GM12878 (cell line): Measurements from ENCODE around the gene TLNRD1. TPM values are rescaled to one million over a fixed set of nuclear protein-coding genes. Genes with fewer than 3 reads are reported as not detected.
A peak's percentile ranks its signal among the peaks of the same experiment; 100 is the strongest.

Source experiments
- ASH2L ChIP-seq: fragments of 300-600, 200-600 bp; sonication (generic); IDR thresholded peaks from 2 replicates; pipeline ENCODE4 v1.6.1; 2017; ENCODE audit warnings: low read depth, mild to moderate bottlenecking, borderline replicate concordance
- BCL11A ChIP-seq: IDR thresholded peaks from 2 replicates; pipeline ENCODE4 v1.6.1; 2011; ENCODE audit warnings: low read depth, low read length
- CEBPB ChIP-seq, 2 experiments: fragments of 150-350 bp in 1 of 2; IDR thresholded peaks; 2 replicates each; pipeline ENCODE4 v1.6.1; 2012 to 2014; ENCODE audit warnings: low read depth in 2 of 2, low read length in 2 of 2, borderline replicate concordance in 1 of 2, inconsistent platforms in 1 of 2
- CHD2 ChIP-seq: IDR thresholded peaks from 2 replicates; pipeline ENCODE4 v1.6.1; 2011; ENCODE audit warnings: low read depth, low read length, improper control_type of control experiment, borderline replicate concordance
- GATAD2B ChIP-seq: fragments of 450-650 bp; conservative IDR thresholded peaks from 2 replicates; pipeline ENCODE4 v1.6.1; 2017; ENCODE audit warnings: low read depth, mild to moderate bottlenecking, moderate library complexity
- KAT2A ChIP-seq: conservative IDR thresholded peaks from 2 replicates; pipeline ENCODE4 v1.6.1; 2011; ENCODE audit warnings: low read depth, low read length; ENCODE audit not compliant: control insufficient read depth
- MTA2 ChIP-seq: fragments of 450-650 bp; IDR thresholded peaks from 2 replicates; pipeline ENCODE4 v1.6.1; 2016; ENCODE audit warnings: low read depth, mild to moderate bottlenecking, moderate library complexity
- MYC ChIP-seq: IDR thresholded peaks from 2 replicates; pipeline ENCODE4 v1.6.1; 2011; ENCODE audit warnings: mild to moderate bottlenecking, low read length, moderate library complexity, inconsistent platforms; ENCODE audit not compliant: insufficient read depth, insufficient replicate concordance, insufficient read length, severe bottlenecking
- NBN ChIP-seq: fragments of 450-650 bp; IDR thresholded peaks from 2 replicates; pipeline ENCODE4 v1.6.1; 2016
- NFYB ChIP-seq: IDR thresholded peaks from 2 replicates; pipeline ENCODE4 v1.6.1; 2011; ENCODE audit warnings: low read depth, mild to moderate bottlenecking, low read length, improper control_type of control experiment, moderate library complexity; ENCODE audit not compliant: insufficient read depth
- NR2C1 ChIP-seq: fragments of 450-650 bp; IDR thresholded peaks from 2 replicates; pipeline ENCODE4 v1.6.1; 2017; ENCODE audit warnings: antibody characterized with exemption, mild to moderate bottlenecking, moderate library complexity
- NR2F1 ChIP-seq: fragments of 450-650 bp; conservative IDR thresholded peaks from 2 replicates; pipeline ENCODE4 v1.6.1; 2017; ENCODE audit warnings: mild to moderate bottlenecking
- POLR2AphosphoS5 ChIP-seq: IDR thresholded peaks from 2 replicates; pipeline ENCODE4 v1.6.1; 2011; ENCODE audit warnings: mild to moderate bottlenecking, low read length, inconsistent platforms
- RBBP5 ChIP-seq: fragments of 200-600 bp; sonication (generic); conservative IDR thresholded peaks from 2 replicates; pipeline ENCODE4 v1.6.1; 2016
- RUNX3 ChIP-seq: IDR thresholded peaks from 2 replicates; pipeline ENCODE4 v1.6.1; 2012; ENCODE audit warnings: low read length, inconsistent platforms
- SIN3A ChIP-seq: IDR thresholded peaks from 2 replicates; pipeline ENCODE4 v1.6.1; 2012; ENCODE audit warnings: low read depth, low read length, improper control_type of control experiment
- SUPT20H ChIP-seq: IDR thresholded peaks from 2 replicates; pipeline ENCODE4 v1.6.1; 2011; ENCODE audit warnings: low read depth, mild to moderate bottlenecking, low read length, moderate library complexity, borderline replicate concordance; ENCODE audit not compliant: control insufficient read depth
- SUZ12 ChIP-seq: fragments of 200-600 bp; sonication (generic); IDR thresholded peaks from one replicate; pipeline ENCODE4 v1.6.1; 2018; ENCODE audit warnings: antibody characterized with exemption, mild to moderate bottlenecking; ENCODE audit not compliant: unreplicated experiment
- TAF1 ChIP-seq: IDR thresholded peaks from 2 replicates; pipeline ENCODE4 v1.6.1; 2011; ENCODE audit warnings: mild to moderate bottlenecking, low read depth, low read length, borderline replicate concordance
- TCF3 ChIP-seq: IDR thresholded peaks from 2 replicates; pipeline ENCODE4 v1.6.1; 2012; ENCODE audit warnings: low read depth, mild to moderate bottlenecking, low read length, borderline replicate concordance; ENCODE audit not compliant: insufficient read depth
- YY1 ChIP-seq: IDR thresholded peaks from 2 replicates; pipeline ENCODE4 v1.6.1; 2011; ENCODE audit warnings: low read depth, mild to moderate bottlenecking, low read length
- polyA plus RNA-seq, 11 experiments: library from polyadenylated mRNA; depleted of rRNA in 4 of 11; unstranded in 6 of 11; stranded (reverse) in 5 of 11; fragments of >200 nt; fragmentation: Nextera tagmentation in 4 of 11; fragmentation: Illumina TruSeq in 1 of 11; extraction: Ambion mirVana in 4 of 11; extraction: Trizol in 1 of 11; gene quantifications; 1 replicate in 1 of 11; 2 replicates in 10 of 11; pipeline versions ENCODE4 v1.2.1 to v1.2.3, GENCODE V29; 2011 to 2016; ENCODE audit warnings: inconsistent platforms in 2 of 11, missing spikeins in 2 of 11, low read depth in 1 of 11
- total RNA-seq, 4 experiments: library from RNA; depleted of rRNA in 3 of 4; stranded (reverse); fragments of >200 nt in 3 of 4; fragmentation: Illumina TruSeq in 1 of 4; extraction: Trizol in 1 of 4; gene quantifications; 2 replicates each; pipeline versions ENCODE4 v1.2.1 to v1.2.3, GENCODE V29; 2013 to 2021
- TF ChIP-seq, protein P1 (sequence below): IDR thresholded peaks from 2 replicates; pipeline ENCODE4 v1.6.1; 2011; ENCODE audit warnings: borderline replicate concordance, low read depth, mild to moderate bottlenecking, moderate library complexity, mixed read lengths, low read length; ENCODE audit not compliant: insufficient read depth; ENCODE audit errors: extremely low read length
- TF ChIP-seq, protein P2 (sequence below): fragments of 450-650 bp; IDR thresholded peaks from 2 replicates; pipeline ENCODE4 v1.6.1; 2018; ENCODE audit warnings: borderline replicate concordance, mild to moderate bottlenecking; ENCODE audit not compliant: partially characterized antibody
- TF ChIP-seq, protein P3 (sequence below): fragments of 450-650 bp; IDR thresholded peaks from 2 replicates; pipeline ENCODE4 v1.6.1; 2014; ENCODE audit warnings: mild to moderate bottlenecking

The TLNRD1 gene
- total and polyA plus RNA-seq, 10 of the 15 experiments (the other 5 are each of a cell fraction or from before 2014, with no cell fraction given): 2.5 to 44.8 (median 9.1) TPM

DNA sequence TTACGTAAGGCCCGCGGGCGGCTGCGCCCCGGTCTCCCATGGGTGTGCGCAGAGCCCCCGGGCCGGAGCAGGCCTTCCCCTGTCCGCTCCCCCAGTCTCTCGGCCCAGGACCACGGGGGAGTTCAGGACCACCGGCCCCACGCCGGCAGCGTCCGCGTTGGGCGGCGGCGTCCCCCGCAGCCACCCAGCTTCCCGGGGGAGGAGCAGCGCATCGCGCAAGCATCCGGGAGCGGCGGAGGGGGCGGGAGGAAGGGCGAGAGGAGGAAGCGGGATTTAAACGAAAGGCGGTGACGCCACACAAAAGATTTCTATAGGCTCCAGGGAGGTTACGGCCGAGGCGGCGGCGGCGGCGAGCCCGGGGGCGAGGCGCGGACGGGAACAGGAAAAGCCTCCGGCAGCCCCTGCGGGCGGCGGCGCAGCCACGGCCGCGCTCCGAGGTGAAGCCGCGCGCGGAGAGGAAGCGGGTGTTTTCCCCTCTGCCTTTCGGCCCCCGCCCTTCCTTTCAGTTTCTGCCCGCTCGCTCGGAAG lies at the start of gene TLNRD1 (continued):
- TF ChIP-seq CEBPB (IDR thresholded peaks at IDR 0.05; ENCODE audit: borderline replicate concordance in 1 of 2, low read depth in 2 of 2, low read length in 2 of 2): no peak
- no peak for TF ChIP-seq RBBP5
- TF ChIP-seq POLR2AphosphoS5: no peak; the same call in 1 of the 2 replicates
- peak; percentile 25; the same call in 1 of the 2 replicates for TF ChIP-seq SIN3A
- no peak for TF ChIP-seq BCL11A
- TF ChIP-seq NFYB: peak; percentile 78; the same call in 1 of the 2 replicates
- no peak for TF ChIP-seq SUPT20H
- no peak; the same call in 1 of the 2 replicates for TF ChIP-seq NR2F1
- TF ChIP-seq NBN: no peak
- no peak for TF ChIP-seq NR2C1
- TF ChIP-seq, protein P1, sequence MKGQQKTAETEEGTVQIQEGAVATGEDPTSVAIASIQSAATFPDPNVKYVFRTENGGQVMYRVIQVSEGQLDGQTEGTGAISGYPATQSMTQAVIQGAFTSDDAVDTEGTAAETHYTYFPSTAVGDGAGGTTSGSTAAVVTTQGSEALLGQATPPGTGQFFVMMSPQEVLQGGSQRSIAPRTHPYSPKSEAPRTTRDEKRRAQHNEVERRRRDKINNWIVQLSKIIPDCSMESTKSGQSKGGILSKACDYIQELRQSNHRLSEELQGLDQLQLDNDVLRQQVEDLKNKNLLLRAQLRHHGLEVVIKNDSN: no peak
- TF ChIP-seq TAF1: peak; percentile 63; the same call in 1 of the 2 replicates
- TF ChIP-seq GATAD2B: peak; percentile 63; the same call in 1 of the 2 replicates
- TF ChIP-seq MTA2: no peak
- 0 out of 2 replicates have a peak, but pooled peaks have one; percentile 7 for TF ChIP-seq CHD2
- no peak for TF ChIP-seq YY1
- no peak for TF ChIP-seq ASH2L
- no peak for TF ChIP-seq KAT2A
- no peak for TF ChIP-seq MYC
- TF ChIP-seq, protein P2, sequence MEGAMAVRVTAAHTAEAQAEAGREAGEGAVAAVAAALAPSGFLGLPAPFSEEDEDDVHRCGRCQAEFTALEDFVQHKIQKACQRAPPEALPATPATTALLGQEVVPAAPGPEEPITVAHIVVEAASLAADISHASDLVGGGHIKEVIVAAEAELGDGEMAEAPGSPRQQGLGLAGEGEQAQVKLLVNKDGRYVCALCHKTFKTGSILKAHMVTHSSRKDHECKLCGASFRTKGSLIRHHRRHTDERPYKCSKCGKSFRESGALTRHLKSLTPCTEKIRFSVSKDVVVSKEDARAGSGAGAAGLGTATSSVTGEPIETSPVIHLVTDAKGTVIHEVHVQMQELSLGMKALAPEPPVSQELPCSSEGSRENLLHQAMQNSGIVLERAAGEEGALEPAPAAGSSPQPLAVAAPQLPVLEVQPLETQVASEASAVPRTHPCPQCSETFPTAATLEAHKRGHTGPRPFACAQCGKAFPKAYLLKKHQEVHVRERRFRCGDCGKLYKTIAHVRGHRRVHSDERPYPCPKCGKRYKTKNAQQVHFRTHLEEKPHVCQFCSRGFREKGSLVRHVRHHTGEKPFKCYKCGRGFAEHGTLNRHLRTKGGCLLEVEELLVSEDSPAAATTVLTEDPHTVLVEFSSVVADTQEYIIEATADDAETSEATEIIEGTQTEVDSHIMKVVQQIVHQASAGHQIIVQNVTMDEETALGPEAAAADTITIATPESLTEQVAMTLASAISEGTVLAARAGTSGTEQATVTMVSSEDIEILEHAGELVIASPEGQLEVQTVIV: no peak
- TF ChIP-seq, protein P3, sequence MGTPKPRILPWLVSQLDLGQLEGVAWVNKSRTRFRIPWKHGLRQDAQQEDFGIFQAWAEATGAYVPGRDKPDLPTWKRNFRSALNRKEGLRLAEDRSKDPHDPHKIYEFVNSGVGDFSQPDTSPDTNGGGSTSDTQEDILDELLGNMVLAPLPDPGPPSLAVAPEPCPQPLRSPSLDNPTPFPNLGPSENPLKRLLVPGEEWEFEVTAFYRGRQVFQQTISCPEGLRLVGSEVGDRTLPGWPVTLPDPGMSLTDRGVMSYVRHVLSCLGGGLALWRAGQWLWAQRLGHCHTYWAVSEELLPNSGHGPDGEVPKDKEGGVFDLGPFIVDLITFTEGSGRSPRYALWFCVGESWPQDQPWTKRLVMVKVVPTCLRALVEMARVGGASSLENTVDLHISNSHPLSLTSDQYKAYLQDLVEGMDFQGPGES: no peak
- no peak for TF ChIP-seq TCF3
- TF ChIP-seq RUNX3: peak; percentile 54; the same call in 1 of the 2 replicates
- TF ChIP-seq SUZ12: no peak
